Measurements from ENCODE around the gene ABLIM2. TPM values are rescaled to one million over a fixed set of nuclear protein-coding genes. Genes with fewer than 3 reads are reported as not detected.

ABLIM2 gene
- total and polyA plus RNA-seq, 2 experiments from 2014 or later, result 1.5 to 4.3 TPM

GRCh38 chr4:8025668-8026067, 132.9 kb downstream of the ABLIM2 start:
- H3K4me1 ChIP-seq (ENCODE audit: insufficient read depth), result no peaks in the 10 kb centered on the region
- no peak for DNase-seq (ENCODE audit: low spot score)
- H3K4me3 ChIP-seq, result no peak overlapping the region
- no peaks in the 10 kb centered on the region for H3K27me3 ChIP-seq (ENCODE audit: insufficient read depth)
- no peak overlapping the region for H2AFZ ChIP-seq
- H3K27ac ChIP-seq (ENCODE audit: low read depth), result no peak overlapping the region
- ATAC-seq, result no peak
- H3K9me2 ChIP-seq (ENCODE audit: insufficient read depth), result no peaks in the 10 kb centered on the region
- Mint-ChIP-seq H3K4me3 (no peak overlapping the region), H3K9me3 (no peaks in the 10 kb centered on the region), H3K36me3 (ENCODE audit: low read depth) (no peaks in the 10 kb centered on the region; the same call in 2 of the 3 replicates), H3K4me1 (peaks cover 2% of the 10 kb centered on the region; the same call in 1 of the 3 replicates), H3K27me3 (ENCODE audit: insufficient read depth, low read depth, poor library complexity) (peaks cover 6% of the 10 kb centered on the region), H3K27ac (no peak overlapping the region)
- no peak for TF ChIP-seq ZNF114 (CRISPR knock-in tag; IDR thresholded peaks at IDR 0.05)
- TF ChIP-seq, protein P1, sequence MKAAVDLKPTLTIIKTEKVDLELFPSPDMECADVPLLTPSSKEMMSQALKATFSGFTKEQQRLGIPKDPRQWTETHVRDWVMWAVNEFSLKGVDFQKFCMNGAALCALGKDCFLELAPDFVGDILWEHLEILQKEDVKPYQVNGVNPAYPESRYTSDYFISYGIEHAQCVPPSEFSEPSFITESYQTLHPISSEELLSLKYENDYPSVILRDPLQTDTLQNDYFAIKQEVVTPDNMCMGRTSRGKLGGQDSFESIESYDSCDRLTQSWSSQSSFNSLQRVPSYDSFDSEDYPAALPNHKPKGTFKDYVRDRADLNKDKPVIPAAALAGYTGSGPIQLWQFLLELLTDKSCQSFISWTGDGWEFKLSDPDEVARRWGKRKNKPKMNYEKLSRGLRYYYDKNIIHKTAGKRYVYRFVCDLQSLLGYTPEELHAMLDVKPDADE (IDR thresholded peaks at IDR 0.05), result no peak
- TF ChIP-seq JUNB (IDR thresholded peaks at IDR 0.05; ENCODE audit: unreplicated experiment), result no peak
- TF ChIP-seq CREB1 (CRISPR knock-in tag; IDR thresholded peaks at IDR 0.05; ENCODE audit: low read depth), result no peak
- TF ChIP-seq, protein P2, sequence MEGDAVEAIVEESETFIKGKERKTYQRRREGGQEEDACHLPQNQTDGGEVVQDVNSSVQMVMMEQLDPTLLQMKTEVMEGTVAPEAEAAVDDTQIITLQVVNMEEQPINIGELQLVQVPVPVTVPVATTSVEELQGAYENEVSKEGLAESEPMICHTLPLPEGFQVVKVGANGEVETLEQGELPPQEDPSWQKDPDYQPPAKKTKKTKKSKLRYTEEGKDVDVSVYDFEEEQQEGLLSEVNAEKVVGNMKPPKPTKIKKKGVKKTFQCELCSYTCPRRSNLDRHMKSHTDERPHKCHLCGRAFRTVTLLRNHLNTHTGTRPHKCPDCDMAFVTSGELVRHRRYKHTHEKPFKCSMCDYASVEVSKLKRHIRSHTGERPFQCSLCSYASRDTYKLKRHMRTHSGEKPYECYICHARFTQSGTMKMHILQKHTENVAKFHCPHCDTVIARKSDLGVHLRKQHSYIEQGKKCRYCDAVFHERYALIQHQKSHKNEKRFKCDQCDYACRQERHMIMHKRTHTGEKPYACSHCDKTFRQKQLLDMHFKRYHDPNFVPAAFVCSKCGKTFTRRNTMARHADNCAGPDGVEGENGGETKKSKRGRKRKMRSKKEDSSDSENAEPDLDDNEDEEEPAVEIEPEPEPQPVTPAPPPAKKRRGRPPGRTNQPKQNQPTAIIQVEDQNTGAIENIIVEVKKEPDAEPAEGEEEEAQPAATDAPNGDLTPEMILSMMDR (conservative IDR thresholded peaks at IDR 0.05; ENCODE audit: low read depth in 2 of 2), result no peak
- TF ChIP-seq NANOG (IDR thresholded peaks at IDR 0.05; ENCODE audit: borderline replicate concordance), result no peak
- no peak for TF ChIP-seq EZH2 (IDR thresholded peaks at IDR 0.05; ENCODE audit: low read depth, unreplicated experiment)
- TF ChIP-seq POLR2AphosphoS5 (IDR thresholded peaks at IDR 0.05; ENCODE audit: low read depth), result no peak
- no peak for TF ChIP-seq STAT1 (IDR thresholded peaks at IDR 0.05; ENCODE audit: unreplicated experiment)
- TF ChIP-seq, protein P3, sequence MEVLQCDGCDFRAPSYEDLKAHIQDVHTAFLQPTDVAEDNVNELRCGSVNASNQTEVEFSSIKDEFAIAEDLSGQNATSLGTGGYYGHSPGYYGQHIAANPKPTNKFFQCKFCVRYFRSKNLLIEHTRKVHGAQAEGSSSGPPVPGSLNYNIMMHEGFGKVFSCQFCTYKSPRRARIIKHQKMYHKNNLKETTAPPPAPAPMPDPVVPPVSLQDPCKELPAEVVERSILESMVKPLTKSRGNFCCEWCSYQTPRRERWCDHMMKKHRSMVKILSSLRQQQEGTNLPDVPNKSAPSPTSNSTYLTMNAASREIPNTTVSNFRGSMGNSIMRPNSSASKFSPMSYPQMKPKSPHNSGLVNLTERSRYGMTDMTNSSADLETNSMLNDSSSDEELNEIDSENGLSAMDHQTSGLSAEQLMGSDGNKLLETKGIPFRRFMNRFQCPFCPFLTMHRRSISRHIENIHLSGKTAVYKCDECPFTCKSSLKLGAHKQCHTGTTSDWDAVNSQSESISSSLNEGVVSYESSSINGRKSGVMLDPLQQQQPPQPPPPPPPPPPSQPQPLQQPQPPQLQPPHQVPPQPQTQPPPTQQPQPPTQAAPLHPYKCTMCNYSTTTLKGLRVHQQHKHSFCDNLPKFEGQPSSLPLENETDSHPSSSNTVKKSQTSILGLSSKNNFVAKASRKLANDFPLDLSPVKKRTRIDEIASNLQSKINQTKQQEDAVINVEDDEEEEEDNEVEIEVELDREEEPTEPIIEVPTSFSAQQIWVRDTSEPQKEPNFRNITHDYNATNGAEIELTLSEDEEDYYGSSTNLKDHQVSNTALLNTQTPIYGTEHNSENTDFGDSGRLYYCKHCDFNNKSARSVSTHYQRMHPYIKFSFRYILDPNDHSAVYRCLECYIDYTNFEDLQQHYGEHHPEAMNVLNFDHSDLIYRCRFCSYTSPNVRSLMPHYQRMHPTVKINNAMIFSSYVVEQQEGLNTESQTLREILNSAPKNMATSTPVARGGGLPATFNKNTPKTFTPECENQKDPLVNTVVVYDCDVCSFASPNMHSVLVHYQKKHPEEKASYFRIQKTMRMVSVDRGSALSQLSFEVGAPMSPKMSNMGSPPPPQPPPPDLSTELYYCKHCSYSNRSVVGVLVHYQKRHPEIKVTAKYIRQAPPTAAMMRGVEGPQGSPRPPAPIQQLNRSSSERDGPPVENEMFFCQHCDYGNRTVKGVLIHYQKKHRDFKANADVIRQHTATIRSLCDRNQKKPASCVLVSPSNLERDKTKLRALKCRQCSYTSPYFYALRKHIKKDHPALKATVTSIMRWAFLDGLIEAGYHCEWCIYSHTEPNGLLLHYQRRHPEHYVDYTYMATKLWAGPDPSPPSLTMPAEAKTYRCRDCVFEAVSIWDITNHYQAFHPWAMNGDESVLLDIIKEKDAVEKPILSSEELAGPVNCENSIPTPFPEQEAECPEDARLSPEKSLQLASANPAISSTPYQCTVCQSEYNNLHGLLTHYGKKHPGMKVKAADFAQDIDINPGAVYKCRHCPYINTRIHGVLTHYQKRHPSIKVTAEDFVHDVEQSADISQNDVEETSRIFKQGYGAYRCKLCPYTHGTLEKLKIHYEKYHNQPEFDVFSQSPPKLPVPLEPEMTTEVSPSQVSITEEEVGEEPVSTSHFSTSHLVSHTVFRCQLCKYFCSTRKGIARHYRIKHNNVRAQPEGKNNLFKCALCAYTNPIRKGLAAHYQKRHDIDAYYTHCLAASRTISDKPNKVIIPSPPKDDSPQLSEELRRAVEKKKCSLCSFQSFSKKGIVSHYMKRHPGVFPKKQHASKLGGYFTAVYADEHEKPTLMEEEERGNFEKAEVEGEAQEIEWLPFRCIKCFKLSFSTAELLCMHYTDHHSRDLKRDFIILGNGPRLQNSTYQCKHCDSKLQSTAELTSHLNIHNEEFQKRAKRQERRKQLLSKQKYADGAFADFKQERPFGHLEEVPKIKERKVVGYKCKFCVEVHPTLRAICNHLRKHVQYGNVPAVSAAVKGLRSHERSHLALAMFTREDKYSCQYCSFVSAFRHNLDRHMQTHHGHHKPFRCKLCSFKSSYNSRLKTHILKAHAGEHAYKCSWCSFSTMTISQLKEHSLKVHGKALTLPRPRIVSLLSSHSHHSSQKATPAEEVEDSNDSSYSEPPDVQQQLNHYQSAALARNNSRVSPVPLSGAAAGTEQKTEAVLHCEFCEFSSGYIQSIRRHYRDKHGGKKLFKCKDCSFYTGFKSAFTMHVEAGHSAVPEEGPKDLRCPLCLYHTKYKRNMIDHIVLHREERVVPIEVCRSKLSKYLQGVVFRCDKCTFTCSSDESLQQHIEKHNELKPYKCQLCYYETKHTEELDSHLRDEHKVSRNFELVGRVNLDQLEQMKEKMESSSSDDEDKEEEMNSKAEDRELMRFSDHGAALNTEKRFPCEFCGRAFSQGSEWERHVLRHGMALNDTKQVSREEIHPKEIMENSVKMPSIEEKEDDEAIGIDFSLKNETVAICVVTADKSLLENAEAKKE (CRISPR knock-in tag; IDR thresholded peaks at IDR 0.05), result no peak
- TF ChIP-seq, protein P4, sequence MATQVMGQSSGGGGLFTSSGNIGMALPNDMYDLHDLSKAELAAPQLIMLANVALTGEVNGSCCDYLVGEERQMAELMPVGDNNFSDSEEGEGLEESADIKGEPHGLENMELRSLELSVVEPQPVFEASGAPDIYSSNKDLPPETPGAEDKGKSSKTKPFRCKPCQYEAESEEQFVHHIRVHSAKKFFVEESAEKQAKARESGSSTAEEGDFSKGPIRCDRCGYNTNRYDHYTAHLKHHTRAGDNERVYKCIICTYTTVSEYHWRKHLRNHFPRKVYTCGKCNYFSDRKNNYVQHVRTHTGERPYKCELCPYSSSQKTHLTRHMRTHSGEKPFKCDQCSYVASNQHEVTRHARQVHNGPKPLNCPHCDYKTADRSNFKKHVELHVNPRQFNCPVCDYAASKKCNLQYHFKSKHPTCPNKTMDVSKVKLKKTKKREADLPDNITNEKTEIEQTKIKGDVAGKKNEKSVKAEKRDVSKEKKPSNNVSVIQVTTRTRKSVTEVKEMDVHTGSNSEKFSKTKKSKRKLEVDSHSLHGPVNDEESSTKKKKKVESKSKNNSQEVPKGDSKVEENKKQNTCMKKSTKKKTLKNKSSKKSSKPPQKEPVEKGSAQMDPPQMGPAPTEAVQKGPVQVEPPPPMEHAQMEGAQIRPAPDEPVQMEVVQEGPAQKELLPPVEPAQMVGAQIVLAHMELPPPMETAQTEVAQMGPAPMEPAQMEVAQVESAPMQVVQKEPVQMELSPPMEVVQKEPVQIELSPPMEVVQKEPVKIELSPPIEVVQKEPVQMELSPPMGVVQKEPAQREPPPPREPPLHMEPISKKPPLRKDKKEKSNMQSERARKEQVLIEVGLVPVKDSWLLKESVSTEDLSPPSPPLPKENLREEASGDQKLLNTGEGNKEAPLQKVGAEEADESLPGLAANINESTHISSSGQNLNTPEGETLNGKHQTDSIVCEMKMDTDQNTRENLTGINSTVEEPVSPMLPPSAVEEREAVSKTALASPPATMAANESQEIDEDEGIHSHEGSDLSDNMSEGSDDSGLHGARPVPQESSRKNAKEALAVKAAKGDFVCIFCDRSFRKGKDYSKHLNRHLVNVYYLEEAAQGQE (IDR thresholded peaks at IDR 0.05; ENCODE audit: unreplicated experiment), result no peak
- TF ChIP-seq ZNF331 (CRISPR knock-in tag; IDR thresholded peaks at IDR 0.05; ENCODE audit: low read depth), result no peak
- no peak for TF ChIP-seq EZH2phosphoT487 (IDR thresholded peaks at IDR 0.05; ENCODE audit: unreplicated experiment)
- H3K36me3 ChIP-seq (ENCODE audit: insufficient read depth), result no peaks in the 10 kb centered on the region
- H3K4me2 ChIP-seq, result no peak overlapping the region
- H4K20me1 ChIP-seq (replicated peaks; ENCODE audit: insufficient read depth), result no peaks in the 10 kb centered on the region
- no peaks in the 10 kb centered on the region for H3F3A ChIP-seq (replicated peaks; ENCODE audit: low read depth)
- H3K79me2 ChIP-seq (replicated peaks; ENCODE audit: insufficient read depth), result no peaks in the 10 kb centered on the region
